GM23338 (cell line): ENCODE results near the gene PTK6. TPM values are rescaled to one million over a fixed set of nuclear protein-coding genes. Genes with fewer than 3 reads are reported as not detected.

ENCODE experiments used
- CTCF ChIP-seq, 2 experiments: fragments of 200-600 bp in 1 of 2; sonication (generic) in 1 of 2; conservative IDR thresholded peaks; 2 replicates each; pipeline versions ENCODE4 v1.5.1 to v1.6.1; 2016 to 2017; ENCODE audit warnings: antibody characterized with exemption in 2 of 2, low read depth in 2 of 2, mild to moderate bottlenecking in 2 of 2, moderate library complexity in 1 of 2
- ETS1 ChIP-seq: IDR thresholded peaks from 2 replicates; pipeline ENCODE4 v1.6.1; 2016; ENCODE audit warnings: antibody characterized with exemption
- EZH2 ChIP-seq: fragments of 200-600 bp; sonication (generic); IDR thresholded peaks from one replicate; pipeline ENCODE4 v1.8.0; 2017; ENCODE audit warnings: antibody characterized with exemption, mild to moderate bottlenecking, low read depth; ENCODE audit not compliant: unreplicated experiment
- EZH2phosphoT487 ChIP-seq: fragments of 200-600 bp; sonication (generic); IDR thresholded peaks from one replicate; pipeline ENCODE4 v1.8.1; 2018; ENCODE audit warnings: antibody characterized with exemption; ENCODE audit not compliant: unreplicated experiment
- POLR2AphosphoS5 ChIP-seq: IDR thresholded peaks from 2 replicates; pipeline ENCODE4 v1.6.1; 2016; ENCODE audit warnings: antibody characterized with exemption, low read depth
- STAT1 ChIP-seq: IDR thresholded peaks from one replicate; pipeline ENCODE4 v1.6.1; 2016; ENCODE audit warnings: antibody characterized with exemption; ENCODE audit not compliant: unreplicated experiment
- ZNF331 ChIP-seq: fragments of 250-450 bp; sonication (Bioruptor Pico); IDR thresholded peaks from 2 replicates; pipeline ENCODE4 v1.5.0; 2020; ENCODE audit warnings: low read depth, mild to moderate bottlenecking, moderate library complexity
- ZNF462 ChIP-seq: fragments of 250-450 bp; sonication (Bioruptor Pico); IDR thresholded peaks from 2 replicates; pipeline ENCODE4 v1.5.0; 2020; ENCODE audit warnings: mild to moderate bottlenecking, moderate library complexity
- polyA plus RNA-seq: library from polyadenylated mRNA; unstranded; fragments of >200 nt; fragmentation: Nextera tagmentation; extraction: Ambion mirVana; gene quantifications from 2 replicates; pipeline ENCODE4 v1.2.1, GENCODE V29; 2016
- total RNA-seq: library from RNA; depleted of rRNA; stranded (reverse); fragments of >200 nt; shearing (Covaris generic); gene quantifications from 2 replicates; pipeline ENCODE4 v1.2.3, GENCODE V29; 2014

Gene PTK6
- total and polyA plus RNA-seq, 2 experiments from 2014 or later, result 0.28 TPM; not detected in 1

GRCh38 chr20:63557481-63557891 is 20.3 kb upstream of the PTK6 start (continued):
- no peak for TF ChIP-seq ZNF462 (CRISPR knock-in tag)
- no peak for TF ChIP-seq ZNF331 (CRISPR knock-in tag)
- no peak for TF ChIP-seq EZH2phosphoT487
- TF ChIP-seq POLR2AphosphoS5, result no peak
- no peak for TF ChIP-seq CTCF (conservative IDR thresholded peaks at IDR 0.05; ENCODE audit: low read depth in 2 of 2)
- no peak for TF ChIP-seq STAT1
- TF ChIP-seq ETS1, result no peak
- TF ChIP-seq EZH2, result no peak
